Thoracic aorta (tissue), 2 donors: ENCODE measurements around the gene BABAM2. TPM values are rescaled to one million over a fixed set of nuclear protein-coding genes. Genes with fewer than 3 reads are reported as not detected.

Source experiments
- ATAC-seq: fragments of 150-250 bp; one replicate; pipeline ENCODE4 v1.8.0; 2017; ENCODE audit warnings: low read depth; ENCODE audit not compliant: insufficient number of reproducible peaks, low FRiP score
- DNase-seq: peaks from one replicate; pipeline ENCODE4 v3.0.0-alpha.2; 2020; ENCODE audit warnings: low spot score
- H3K27ac ChIP-seq, 2 donors: fragments of 200-600 bp; sonication (generic); 1 replicate in 1 of 2; 2 replicates in 1 of 2; pipeline ENCODE4 v1.5.1; 2016; ENCODE audit warnings: mild to moderate bottlenecking in 2 of 2, moderate library complexity in 2 of 2
- H3K27me3 ChIP-seq: fragments of 200-600 bp; sonication (generic); replicated peaks from 2 replicates; pipeline ENCODE4 v1.6.0; 2016; ENCODE audit warnings: mild to moderate bottlenecking; ENCODE audit not compliant: insufficient read depth
- H3K36me3 ChIP-seq: fragments of 200-600 bp; sonication (generic); one replicate; pipeline ENCODE4 v1.5.1; 2016
- H3K4me1 ChIP-seq, 2 donors: fragments of 200-600 bp; sonication (generic); 1 replicate in 1 of 2; 2 replicates in 1 of 2; pipeline versions ENCODE4 v1.5.1 to v1.6.0; 2016; ENCODE audit warnings: low read depth in 2 of 2, mild to moderate bottlenecking in 1 of 2; ENCODE audit not compliant: control insufficient read depth in 1 of 2
- H3K4me3 ChIP-seq: fragments of 200-600 bp; sonication (generic); 2 replicates; pipeline ENCODE4 v1.5.1; 2016; ENCODE audit warnings: mild to moderate bottlenecking
- H3K9me3 ChIP-seq: fragments of 200-600 bp; sonication (generic); 2 replicates; pipeline ENCODE4 v1.5.1; 2016
- total RNA-seq, 2 donors: library from RNA; depleted of rRNA; stranded (reverse); fragments of >200 nt; gene quantifications; one replicate each; pipeline versions ENCODE4 v1.1.0 to v1.2.3, GENCODE V29; 2016
- TF ChIP-seq, protein P1 (sequence below): fragments of 200-600 bp; sonication (generic); IDR thresholded peaks from one replicate; pipeline ENCODE4 v1.5.1; 2019; ENCODE audit warnings: antibody characterized with exemption

Gene BABAM2
- total RNA-seq, 2 donors from 2014 or later, result 24.7 to 32.8 TPM

DNA sequence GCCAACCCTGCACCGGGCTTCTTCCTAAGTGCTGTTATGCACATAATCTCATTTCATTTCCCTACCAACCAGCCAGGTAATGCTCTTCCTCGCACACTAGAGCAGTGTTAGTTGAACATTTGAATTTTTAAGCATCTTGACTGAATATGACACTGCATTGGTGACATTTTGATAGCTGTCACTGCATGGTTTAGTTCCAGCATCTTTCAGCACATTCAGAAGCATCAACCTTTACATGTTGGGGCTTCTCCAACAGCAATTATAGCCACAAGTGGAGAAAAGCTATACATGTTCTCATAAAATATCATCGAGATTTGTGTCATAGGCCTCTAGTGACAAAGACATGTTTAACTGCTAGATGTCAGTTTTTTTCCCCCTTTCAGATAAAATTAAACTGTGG lies 272.0 kb downstream of the BABAM2 start:
- Histone ChIP-seq H3K27ac (no peak overlapping the region), H3K36me3 (no peaks in the 10 kb centered on the region), H3K27me3 (no peaks in the 10 kb centered on the region), H3K9me3 (no peaks in the 10 kb centered on the region), H3K4me3 (no peak overlapping the region), H3K4me1 (peaks cover 0 to 32% of the 10 kb centered on the region in 2 donors)
- TF ChIP-seq, protein P1, sequence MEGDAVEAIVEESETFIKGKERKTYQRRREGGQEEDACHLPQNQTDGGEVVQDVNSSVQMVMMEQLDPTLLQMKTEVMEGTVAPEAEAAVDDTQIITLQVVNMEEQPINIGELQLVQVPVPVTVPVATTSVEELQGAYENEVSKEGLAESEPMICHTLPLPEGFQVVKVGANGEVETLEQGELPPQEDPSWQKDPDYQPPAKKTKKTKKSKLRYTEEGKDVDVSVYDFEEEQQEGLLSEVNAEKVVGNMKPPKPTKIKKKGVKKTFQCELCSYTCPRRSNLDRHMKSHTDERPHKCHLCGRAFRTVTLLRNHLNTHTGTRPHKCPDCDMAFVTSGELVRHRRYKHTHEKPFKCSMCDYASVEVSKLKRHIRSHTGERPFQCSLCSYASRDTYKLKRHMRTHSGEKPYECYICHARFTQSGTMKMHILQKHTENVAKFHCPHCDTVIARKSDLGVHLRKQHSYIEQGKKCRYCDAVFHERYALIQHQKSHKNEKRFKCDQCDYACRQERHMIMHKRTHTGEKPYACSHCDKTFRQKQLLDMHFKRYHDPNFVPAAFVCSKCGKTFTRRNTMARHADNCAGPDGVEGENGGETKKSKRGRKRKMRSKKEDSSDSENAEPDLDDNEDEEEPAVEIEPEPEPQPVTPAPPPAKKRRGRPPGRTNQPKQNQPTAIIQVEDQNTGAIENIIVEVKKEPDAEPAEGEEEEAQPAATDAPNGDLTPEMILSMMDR, result no peak
- DNase-seq, result no peak
- no peak for ATAC-seq

DNA sequence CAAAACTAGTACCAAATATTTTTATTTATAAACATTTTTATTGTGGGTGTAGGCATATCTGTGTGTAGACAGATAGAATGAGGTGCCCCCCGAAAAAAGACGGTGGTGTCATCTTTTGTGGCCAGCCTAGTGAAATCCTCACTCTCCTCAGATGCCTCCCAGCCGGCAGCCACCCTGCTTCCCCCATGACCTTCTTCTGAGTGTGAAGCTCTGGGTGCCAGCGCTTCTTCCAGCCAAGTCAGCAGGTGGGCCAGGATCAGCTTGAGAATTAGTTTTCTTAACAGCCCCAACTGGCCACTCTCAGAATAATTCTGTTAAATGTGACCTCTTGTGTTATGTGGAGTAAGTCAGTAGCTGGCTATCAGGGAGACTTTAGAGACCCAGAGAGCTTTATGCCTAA lies 272.5 kb downstream of the BABAM2 start:
- H3K27ac ChIP-seq, result no peak overlapping the region
- peaks cover 0 to 32% of the 10 kb centered on the region in 2 donors for H3K4me1 ChIP-seq
- ATAC-seq, result no peak

GRCh38 chr2:28163627-28164279 lies 273.2 kb downstream of the BABAM2 start:
- H3K27ac ChIP-seq, result peak overlapping the region in 1 of 2 donors; percentile 4
- ATAC-seq (no peak), DNase-seq (no peak)
- TF ChIP-seq, protein P1, result no peak
- H3K4me1 ChIP-seq, result peaks cover 0 to 30% of the 10 kb centered on the region in 2 donors
- H3K4me3 ChIP-seq, result no peak overlapping the region
- no peaks in the 10 kb centered on the region for H3K36me3 ChIP-seq
- H3K9me3 ChIP-seq, result no peaks in the 10 kb centered on the region
- H3K27me3 ChIP-seq, result no peaks in the 10 kb centered on the region

More for the DNA sequence above, 272.5 kb downstream of the BABAM2 start:
- no peaks in the 10 kb centered on the region for H3K9me3 ChIP-seq
- no peaks in the 10 kb centered on the region for H3K27me3 ChIP-seq
- H3K4me3 ChIP-seq, result no peak overlapping the region
- H3K36me3 ChIP-seq, result no peaks in the 10 kb centered on the region
- TF ChIP-seq, protein P1, result no peak
- DNase-seq, result no peak

DNA sequence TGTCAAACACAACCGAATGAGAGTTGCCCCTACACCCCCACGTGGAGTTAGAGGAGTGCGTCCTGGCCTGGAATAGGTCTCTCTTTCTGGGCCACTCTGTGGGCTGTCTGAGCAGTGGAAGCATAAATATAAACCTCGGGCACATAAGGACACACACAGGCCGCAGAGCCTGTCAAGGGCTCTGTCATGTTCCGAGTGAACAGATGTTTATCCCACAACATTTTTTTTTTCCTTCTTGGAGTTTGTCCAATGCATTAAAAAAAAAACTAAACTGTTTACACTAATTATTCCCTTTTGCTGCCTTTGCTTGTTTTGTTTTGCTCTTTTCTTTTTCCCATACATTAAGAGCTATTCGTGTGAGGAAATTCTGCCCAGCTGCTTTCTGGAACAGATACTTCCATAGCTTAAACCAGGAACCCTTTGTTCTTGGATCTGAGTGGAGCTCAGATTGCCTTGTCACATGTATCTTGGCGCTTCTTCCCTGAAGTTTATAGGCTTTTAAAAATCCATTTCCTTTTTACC lies 273.8 kb downstream of the BABAM2 start:
- no peaks in the 10 kb centered on the region for H3K36me3 ChIP-seq
- no peaks in the 10 kb centered on the region for H3K27me3 ChIP-seq
- TF ChIP-seq, protein P1, result no peak
- ATAC-seq (no peak), DNase-seq (no peak)
- H3K27ac ChIP-seq, result no peak overlapping the region
- no peak overlapping the region for H3K4me3 ChIP-seq
- no peaks in the 10 kb centered on the region for H3K9me3 ChIP-seq
- peaks cover 0 to 28% of the 10 kb centered on the region in 2 donors for H3K4me1 ChIP-seq

GRCh38 chr2:28165087-28165635 lies 274.6 kb downstream of the BABAM2 start:
- ATAC-seq, result no peak
- DNase-seq, result no peak
- H3K27ac ChIP-seq, result no peak overlapping the region
- peaks cover 0 to 28% of the 10 kb centered on the region in 2 donors for H3K4me1 ChIP-seq
- TF ChIP-seq, protein P1, result no peak
- H3K36me3 ChIP-seq, result no peaks in the 10 kb centered on the region
- no peaks in the 10 kb centered on the region for H3K27me3 ChIP-seq
- H3K4me3 ChIP-seq, result no peak overlapping the region
- H3K9me3 ChIP-seq, result no peaks in the 10 kb centered on the region
